GM12801 (cell line): ENCODE data around the gene CDC42BPA.

ENCODE experiments used
- TF ChIP-seq, protein P1 (sequence below): IDR thresholded peaks from one replicate; pipeline ENCODE4 v1.5.1; 2011; ENCODE audit warnings: control low read depth; ENCODE audit not compliant: insufficient read length; ENCODE audit errors: extremely low read depth

CDC42BPA gene

DNA sequence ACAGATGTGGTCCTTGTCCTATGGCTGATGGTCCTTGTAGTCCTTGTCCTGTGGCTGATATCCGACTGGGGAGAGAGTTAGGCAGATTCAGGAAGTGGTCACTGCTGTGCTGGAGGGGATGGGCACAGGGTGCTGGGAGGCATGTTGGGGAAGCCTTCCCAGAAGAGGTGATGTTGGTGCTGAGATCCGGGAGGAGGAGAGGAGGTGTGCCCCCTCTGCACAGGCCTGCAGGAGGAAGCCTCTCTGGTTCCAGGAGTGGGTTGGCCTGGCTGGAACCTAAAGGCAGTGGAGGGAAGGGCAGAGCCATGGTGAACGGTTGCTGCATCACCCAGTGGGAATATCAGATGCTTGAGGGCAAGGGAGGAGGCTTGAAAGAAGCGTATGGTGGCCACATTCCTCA lies 363.5 kb downstream of the CDC42BPA start:
- TF ChIP-seq, protein P1, sequence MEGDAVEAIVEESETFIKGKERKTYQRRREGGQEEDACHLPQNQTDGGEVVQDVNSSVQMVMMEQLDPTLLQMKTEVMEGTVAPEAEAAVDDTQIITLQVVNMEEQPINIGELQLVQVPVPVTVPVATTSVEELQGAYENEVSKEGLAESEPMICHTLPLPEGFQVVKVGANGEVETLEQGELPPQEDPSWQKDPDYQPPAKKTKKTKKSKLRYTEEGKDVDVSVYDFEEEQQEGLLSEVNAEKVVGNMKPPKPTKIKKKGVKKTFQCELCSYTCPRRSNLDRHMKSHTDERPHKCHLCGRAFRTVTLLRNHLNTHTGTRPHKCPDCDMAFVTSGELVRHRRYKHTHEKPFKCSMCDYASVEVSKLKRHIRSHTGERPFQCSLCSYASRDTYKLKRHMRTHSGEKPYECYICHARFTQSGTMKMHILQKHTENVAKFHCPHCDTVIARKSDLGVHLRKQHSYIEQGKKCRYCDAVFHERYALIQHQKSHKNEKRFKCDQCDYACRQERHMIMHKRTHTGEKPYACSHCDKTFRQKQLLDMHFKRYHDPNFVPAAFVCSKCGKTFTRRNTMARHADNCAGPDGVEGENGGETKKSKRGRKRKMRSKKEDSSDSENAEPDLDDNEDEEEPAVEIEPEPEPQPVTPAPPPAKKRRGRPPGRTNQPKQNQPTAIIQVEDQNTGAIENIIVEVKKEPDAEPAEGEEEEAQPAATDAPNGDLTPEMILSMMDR = no peak

DNA sequence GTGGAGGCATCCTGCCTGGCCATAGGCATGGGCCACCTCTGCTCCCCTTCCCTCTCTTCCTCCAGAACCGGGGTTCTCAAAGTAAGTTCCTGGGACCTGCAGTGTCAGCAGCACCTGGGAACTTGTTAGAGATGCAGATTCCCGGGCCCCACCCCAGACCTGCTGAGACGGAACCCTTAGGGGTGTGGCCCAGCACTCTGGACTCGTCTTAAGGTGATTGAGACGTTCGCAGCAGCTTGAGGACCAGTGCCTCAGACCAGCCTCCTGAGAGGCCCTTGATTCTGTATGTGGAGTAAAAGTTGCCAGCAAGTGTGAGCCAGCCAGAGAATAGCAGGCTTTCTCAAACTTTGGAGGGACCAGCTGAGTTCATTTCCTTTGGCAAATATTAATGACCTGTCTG lies 364.0 kb downstream of the CDC42BPA start:
- TF ChIP-seq, protein P1 = no peak

DNA sequence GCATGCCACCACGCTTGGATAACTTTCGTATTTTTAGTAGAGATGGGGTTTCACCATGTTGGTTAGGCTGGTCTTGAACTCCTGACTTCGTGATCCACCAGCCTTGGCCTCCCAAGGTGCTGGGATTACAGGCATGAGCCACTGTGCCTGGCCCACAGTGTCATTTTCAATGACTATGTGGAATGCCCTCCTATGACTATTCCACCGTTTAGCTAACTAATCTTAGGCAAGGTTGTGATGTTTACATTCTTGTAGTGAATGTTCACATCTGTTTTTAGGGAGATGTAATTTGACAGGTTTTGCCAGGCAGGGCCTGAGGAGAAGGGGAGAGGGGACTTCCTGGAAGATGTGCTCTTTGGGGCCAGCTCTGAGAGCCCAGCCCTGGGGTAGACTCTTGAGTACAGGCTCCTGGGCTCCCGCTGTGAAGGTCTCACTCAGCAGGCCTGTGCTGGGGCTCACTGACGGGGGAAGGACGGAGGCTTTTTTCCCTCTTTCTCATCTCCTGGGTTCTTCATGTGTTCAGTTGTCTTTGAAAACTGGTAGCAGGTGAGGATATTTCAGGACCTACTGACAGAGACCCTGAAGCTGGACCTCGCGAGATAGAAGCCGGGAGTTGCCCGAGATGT lies 365.0 kb downstream of the CDC42BPA start:
- TF ChIP-seq, protein P1 = no peak

DNA sequence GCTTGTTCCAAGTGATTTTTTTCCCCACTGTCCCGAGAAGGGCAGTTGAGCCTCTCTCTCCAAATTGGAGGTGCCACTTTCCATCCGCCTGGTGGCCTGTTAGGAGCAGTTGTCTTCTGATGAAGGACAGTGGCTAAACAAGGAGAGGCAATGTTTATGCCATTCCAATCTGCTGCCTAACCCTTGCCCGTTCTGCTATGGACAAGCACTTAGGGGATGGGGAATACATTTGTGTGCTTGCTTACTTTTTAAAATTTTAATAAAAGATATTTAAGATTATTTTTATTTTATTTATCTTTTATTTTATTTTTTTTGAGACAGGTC lies 366.2 kb downstream of the CDC42BPA start:
- TF ChIP-seq, protein P1 = no peak

DNA sequence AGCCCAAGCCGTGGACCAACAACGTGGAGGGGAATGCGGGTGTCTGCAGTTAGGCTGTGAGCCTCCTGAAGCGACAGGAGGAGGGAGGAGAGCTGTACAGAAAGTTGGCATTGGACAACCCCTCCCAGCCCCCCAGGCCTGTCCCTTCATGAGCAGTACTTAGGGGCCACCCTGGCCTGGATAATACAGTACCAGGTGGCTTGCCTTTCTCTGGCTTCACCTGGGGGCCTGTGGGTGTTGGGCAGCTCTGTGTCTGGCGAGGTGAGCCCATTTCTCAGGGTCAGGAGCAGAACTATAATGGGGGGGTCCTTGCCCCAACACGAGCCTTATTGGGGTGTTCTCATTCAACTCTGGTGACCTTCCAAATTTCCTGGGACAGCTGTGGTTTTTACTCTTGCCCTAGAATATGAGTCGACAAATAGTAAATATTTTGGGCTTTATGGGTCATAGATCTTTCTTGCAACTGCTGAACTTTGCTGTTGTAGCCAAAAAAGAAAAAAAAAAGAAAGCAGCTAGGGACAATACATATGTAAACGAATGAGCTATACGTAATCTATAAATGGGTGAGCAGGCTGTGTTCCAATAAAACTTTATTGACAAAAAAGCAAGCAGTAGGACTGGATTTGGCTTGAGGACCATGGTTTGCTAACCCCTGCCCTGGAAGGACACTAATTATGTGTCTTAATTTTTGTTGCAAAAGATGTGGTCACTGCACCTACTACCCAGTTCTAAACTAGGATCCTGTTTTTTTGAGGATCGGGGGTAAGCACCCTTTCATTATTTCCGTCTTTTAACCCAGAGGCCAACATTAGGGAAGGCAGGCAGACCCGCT lies 366.8 kb downstream of the CDC42BPA start:
- TF ChIP-seq, protein P1 = no peak

DNA sequence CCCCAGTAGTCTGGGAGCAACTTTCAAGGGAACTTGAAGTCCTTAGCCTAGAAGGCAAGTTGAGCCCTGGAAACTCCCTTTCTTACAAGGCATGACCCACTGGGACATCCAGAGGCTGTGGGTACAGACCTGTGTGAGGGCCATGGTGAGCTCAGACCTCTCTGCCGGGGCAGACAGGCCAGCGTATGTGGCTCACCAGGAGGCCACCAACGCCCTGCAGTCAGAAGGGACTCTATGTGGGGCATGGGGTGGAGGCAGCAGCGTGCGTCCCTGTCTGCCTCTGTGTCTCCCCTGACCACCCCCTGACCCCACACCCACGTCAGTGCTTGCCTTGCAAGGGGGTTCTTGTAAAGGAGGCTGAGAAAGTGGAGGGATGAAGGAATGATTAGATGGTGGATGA lies 367.4 kb downstream of the CDC42BPA start:
- TF ChIP-seq, protein P1 = no peak

DNA sequence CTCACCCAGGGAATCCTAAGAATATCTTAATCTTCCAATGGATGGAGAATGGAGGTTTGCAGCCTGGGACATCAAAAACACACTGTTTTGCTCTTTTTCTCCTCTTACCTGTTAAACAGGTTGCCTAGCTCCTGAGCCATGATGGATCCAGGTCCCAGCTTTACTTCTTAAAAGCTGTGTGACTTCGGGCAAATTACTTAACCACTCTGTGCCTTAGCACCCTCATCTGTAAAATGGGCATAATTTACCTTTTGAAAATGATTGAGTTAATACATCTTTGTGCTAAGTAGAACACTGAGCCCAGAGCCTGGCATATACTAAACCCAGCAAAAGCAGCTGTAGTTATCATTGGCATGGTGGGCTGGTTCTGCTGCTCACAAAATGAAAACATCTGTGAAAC lies 368.0 kb downstream of the CDC42BPA start:
- TF ChIP-seq, protein P1 = no peak
